Measurements from ENCODE around the gene CHAT.

The CHAT gene

GRCh38 chr10:49606981-49607535 lies 6.8 kb upstream of the CHAT start (continued):
- TF ChIP-seq PATZ1 (CRISPR knock-in tag; IDR thresholded peaks at IDR 0.05; ENCODE audit: borderline replicate concordance), result no peak
- no peak for TF ChIP-seq ZNF565 (CRISPR knock-in tag; conservative IDR thresholded peaks at IDR 0.05; ENCODE audit: low read depth)
- TF ChIP-seq BACH2 (CRISPR knock-in tag; IDR thresholded peaks at IDR 0.05; ENCODE audit: borderline replicate concordance), result no peak
- TF ChIP-seq ESRRG (CRISPR knock-in tag; IDR thresholded peaks at IDR 0.05), result no peak
- no peak for TF ChIP-seq ISL1 (CRISPR knock-in tag; IDR thresholded peaks at IDR 0.05)

- TF ChIP-seq POU6F1 (CRISPR knock-in tag; IDR thresholded peaks at IDR 0.05; ENCODE audit: borderline replicate concordance, low read depth) (no peak), ZFP30 (CRISPR knock-in tag; IDR thresholded peaks at IDR 0.05) (no peak), ZNF8 (CRISPR knock-in tag; IDR thresholded peaks at IDR 0.05) (no peak), ARNTL (CRISPR knock-in tag; IDR thresholded peaks at IDR 0.05; ENCODE audit: borderline replicate concordance, low read depth) (no peak), ESRRG (CRISPR knock-in tag; IDR thresholded peaks at IDR 0.05) (no peak), CSDC2 (CRISPR knock-in tag; IDR thresholded peaks at IDR 0.05) (no peak), BACH2 (CRISPR knock-in tag; IDR thresholded peaks at IDR 0.05; ENCODE audit: borderline replicate concordance) (no peak), ISL1 (CRISPR knock-in tag; IDR thresholded peaks at IDR 0.05) (no peak), TCF4 (CRISPR knock-in tag; IDR thresholded peaks at IDR 0.05; ENCODE audit: borderline replicate concordance) (no peak), RARB (CRISPR knock-in tag; IDR thresholded peaks at IDR 0.05) (no peak), TSHZ2 (CRISPR knock-in tag; IDR thresholded peaks at IDR 0.05) (no peak), PATZ1 (CRISPR knock-in tag; IDR thresholded peaks at IDR 0.05; ENCODE audit: borderline replicate concordance) (no peak)
- TF ChIP-seq, protein P1, sequence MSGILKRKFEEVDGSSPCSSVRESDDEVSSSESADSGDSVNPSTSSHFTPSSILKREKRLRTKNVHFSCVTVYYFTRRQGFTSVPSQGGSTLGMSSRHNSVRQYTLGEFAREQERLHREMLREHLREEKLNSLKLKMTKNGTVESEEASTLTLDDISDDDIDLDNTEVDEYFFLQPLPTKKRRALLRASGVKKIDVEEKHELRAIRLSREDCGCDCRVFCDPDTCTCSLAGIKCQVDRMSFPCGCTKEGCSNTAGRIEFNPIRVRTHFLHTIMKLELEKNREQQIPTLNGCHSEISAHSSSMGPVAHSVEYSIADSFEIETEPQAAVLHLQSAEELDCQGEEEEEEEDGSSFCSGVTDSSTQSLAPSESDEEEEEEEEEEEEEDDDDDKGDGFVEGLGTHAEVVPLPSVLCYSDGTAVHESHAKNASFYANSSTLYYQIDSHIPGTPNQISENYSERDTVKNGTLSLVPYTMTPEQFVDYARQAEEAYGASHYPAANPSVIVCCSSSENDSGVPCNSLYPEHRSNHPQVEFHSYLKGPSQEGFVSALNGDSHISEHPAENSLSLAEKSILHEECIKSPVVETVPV (CRISPR knock-in tag; IDR thresholded peaks at IDR 0.05), result no peak
- no peak for ATAC-seq
Observed at GRCh38 chr10:49608166-49609005, 5.5 kb upstream of the CHAT start.

GRCh38 chr10:49609006-49609282 lies 4.9 kb upstream of the CHAT start:
- ATAC-seq, result no peak; the same call in 2 of the 3 replicates
- TF ChIP-seq ZNF565 (CRISPR knock-in tag; conservative IDR thresholded peaks at IDR 0.05; ENCODE audit: low read depth) (no peak), SNAI2 (CRISPR knock-in tag; IDR thresholded peaks at IDR 0.05) (no peak), PATZ1 (CRISPR knock-in tag; IDR thresholded peaks at IDR 0.05; ENCODE audit: borderline replicate concordance) (no peak), TCF4 (CRISPR knock-in tag; IDR thresholded peaks at IDR 0.05; ENCODE audit: borderline replicate concordance) (no peak), TOX (CRISPR knock-in tag; IDR thresholded peaks at IDR 0.05; ENCODE audit: borderline replicate concordance) (no peak), ZFP3 (CRISPR knock-in tag; IDR thresholded peaks at IDR 0.05) (no peak), ESRRG (CRISPR knock-in tag; IDR thresholded peaks at IDR 0.05) (no peak), ISL1 (CRISPR knock-in tag; IDR thresholded peaks at IDR 0.05) (no peak), OSR1 (CRISPR knock-in tag; IDR thresholded peaks at IDR 0.05) (no peak), ZC3H10 (CRISPR knock-in tag; IDR thresholded peaks at IDR 0.05) (no peak), ARNTL (CRISPR knock-in tag; IDR thresholded peaks at IDR 0.05; ENCODE audit: borderline replicate concordance, low read depth) (no peak), GLIS3 (CRISPR knock-in tag; IDR thresholded peaks at IDR 0.05) (no peak), POU6F1 (CRISPR knock-in tag; IDR thresholded peaks at IDR 0.05; ENCODE audit: borderline replicate concordance, low read depth) (no peak)
- TF ChIP-seq, protein P1 (CRISPR knock-in tag; IDR thresholded peaks at IDR 0.05), result no peak

Data from SK-N-SH treated with all-trans-retinoic acid at 6 μM for 48 hours (cell line).